ENCODE measurements around the gene CCSER1.
"Not testable (repeated sequence)": the region's sequence is repeated elsewhere in the genome, so short reads cannot be mapped to it uniquely, and the experiment has no call there.

CCSER1 gene

DNA sequence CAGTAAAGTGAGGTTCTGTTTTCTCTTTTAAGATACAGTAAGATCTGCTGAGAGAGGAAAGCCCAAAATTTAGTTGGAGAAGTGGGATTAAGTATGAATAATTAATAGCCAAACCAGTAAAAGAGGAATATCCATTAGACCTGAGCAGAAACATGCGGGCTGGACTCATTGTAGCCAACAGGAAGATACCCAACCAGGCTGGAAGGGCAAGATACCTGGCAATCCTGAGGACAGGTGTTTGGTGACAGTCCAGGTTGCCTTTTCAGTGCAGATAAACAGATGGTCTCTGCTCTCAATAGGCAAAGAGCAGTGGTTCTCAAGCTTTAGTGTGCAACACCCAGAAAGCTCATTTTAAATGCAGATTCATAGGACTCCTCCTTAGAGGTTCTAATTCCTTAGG is 1195.8 kb downstream of the CCSER1 start:
- Histone ChIP-seq H3K4me3 (ENCODE audit: low read depth, low read length) (no peak overlapping the region), H3K27me3 (no peaks in the 10 kb centered on the region), H3K36me3 (no peaks in the 10 kb centered on the region), H3K4me1 (no peaks in the 10 kb centered on the region), H3K9me3 (no peaks in the 10 kb centered on the region; the same call in 1 of the 2 replicates)
- TF ChIP-seq, protein P1, sequence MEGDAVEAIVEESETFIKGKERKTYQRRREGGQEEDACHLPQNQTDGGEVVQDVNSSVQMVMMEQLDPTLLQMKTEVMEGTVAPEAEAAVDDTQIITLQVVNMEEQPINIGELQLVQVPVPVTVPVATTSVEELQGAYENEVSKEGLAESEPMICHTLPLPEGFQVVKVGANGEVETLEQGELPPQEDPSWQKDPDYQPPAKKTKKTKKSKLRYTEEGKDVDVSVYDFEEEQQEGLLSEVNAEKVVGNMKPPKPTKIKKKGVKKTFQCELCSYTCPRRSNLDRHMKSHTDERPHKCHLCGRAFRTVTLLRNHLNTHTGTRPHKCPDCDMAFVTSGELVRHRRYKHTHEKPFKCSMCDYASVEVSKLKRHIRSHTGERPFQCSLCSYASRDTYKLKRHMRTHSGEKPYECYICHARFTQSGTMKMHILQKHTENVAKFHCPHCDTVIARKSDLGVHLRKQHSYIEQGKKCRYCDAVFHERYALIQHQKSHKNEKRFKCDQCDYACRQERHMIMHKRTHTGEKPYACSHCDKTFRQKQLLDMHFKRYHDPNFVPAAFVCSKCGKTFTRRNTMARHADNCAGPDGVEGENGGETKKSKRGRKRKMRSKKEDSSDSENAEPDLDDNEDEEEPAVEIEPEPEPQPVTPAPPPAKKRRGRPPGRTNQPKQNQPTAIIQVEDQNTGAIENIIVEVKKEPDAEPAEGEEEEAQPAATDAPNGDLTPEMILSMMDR (IDR thresholded peaks at IDR 0.05; ENCODE audit: low read depth, low read length): no peak
- no peak for DNase-seq

DNA sequence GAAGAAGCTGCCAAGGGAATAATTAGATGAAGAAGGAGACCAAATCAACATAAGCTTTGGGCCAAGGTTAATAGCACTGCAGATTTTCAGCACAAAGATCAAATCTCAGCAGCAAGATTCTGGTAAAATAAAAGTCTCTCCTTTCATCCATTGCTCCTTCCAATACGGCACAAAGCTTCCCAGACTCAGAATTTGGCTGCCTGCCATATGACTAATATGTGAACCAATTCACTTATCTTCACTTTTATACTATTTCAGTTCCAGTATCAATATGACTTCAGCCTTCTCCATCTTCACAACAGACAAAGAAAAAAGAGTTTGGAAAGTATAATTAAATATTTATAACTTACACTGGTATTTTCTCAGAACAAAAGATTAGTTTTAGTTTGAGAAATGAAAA is 1198.3 kb downstream of the CCSER1 start:
- Histone ChIP-seq H3K4me3 (ENCODE audit: low read depth, low read length) (no peak overlapping the region), H3K27me3 (no peaks in the 10 kb centered on the region), H3K4me1 (no peaks in the 10 kb centered on the region), H3K9me3 (no peaks in the 10 kb centered on the region; the same call in 1 of the 2 replicates), H3K36me3 (no peaks in the 10 kb centered on the region)
- DNase-seq: peak; percentile 52
- TF ChIP-seq, protein P1 (IDR thresholded peaks at IDR 0.05; ENCODE audit: low read depth, low read length): no peak

DNA sequence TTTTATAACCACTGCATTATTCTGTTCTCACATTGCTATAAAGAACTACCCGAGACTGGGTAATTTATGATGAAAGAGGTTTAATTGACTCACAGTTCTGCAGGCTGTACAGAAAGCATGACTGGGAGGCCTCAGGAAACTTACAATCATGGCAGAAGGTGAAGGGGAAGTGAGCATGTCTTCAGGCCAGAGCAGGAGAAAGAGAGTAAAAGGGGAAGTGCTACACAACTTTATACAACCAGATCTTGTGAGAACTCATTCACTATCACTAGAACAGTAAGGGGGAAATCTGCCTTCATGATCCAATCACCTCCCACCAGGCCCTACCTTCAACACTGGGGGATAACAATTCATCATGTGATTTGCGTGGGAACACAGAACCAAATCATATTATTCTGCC is 1199.0 kb downstream of the CCSER1 start:
- not testable (repeated sequence) for H3K36me3 ChIP-seq; DNase-seq; H3K9me3 ChIP-seq; H3K4me1 ChIP-seq; H3K4me3 ChIP-seq (ENCODE audit: low read depth, low read length); H3K27me3 ChIP-seq

DNA sequence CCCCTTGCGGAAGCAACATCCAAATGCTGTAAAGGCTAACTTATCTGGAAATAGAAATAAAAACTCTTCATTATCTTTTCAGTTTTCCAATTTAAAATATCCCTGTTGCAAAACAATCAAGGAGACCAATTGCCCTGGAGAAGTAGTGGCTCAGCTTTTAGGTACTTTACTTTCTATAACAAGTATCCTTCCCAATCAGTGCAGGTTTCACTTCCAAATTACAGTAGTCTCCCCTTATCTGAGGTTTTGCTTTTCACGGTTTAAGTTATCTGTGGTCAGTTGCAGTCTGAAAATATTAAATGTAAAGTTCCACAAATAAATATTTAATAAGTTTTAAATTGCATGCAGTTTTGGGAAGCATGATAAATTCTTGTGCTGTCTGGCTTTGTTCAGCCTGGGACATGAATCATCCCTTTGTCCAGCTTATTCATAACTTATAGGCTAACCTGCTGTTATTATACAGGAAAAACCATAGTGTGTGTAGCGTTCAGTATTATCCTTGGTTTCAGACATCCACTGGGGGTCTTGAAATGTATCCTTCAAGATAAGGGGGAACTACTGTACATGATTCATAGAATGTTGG is 1203.5 kb downstream of the CCSER1 start:
- DNase-seq: no peak
- Histone ChIP-seq H3K36me3 (no peaks in the 10 kb centered on the region), H3K27me3 (no peaks in the 10 kb centered on the region), H3K4me3 (ENCODE audit: low read depth, low read length) (no peak overlapping the region), H3K9me3 (no peaks in the 10 kb centered on the region; the same call in 1 of the 2 replicates), H3K4me1 (no peaks in the 10 kb centered on the region)
- TF ChIP-seq, protein P1 (IDR thresholded peaks at IDR 0.05; ENCODE audit: low read depth, low read length): no peak

DNA sequence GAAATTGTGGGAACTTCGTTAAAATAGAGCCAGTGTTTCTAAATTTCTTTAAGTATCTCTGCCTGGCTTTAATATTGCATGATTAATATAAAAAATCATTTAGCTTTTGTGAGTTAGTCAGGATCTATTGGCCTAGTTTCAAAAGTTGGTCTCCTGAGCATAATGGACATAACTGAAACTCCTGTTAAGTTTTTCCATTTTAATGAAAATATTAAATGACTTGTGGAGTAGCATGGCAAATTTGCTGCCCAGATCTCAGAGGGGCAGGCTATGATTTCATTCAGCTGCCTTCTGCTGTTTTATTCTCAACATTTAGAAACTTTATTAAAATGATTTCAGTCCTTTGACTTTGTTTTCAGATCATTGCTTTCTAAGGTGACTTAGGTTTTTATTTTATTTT is 1213.6 kb downstream of the CCSER1 start:
- TF ChIP-seq, protein P1 (IDR thresholded peaks at IDR 0.05; ENCODE audit: low read depth, low read length): no peak
- Histone ChIP-seq H3K4me3 (ENCODE audit: low read depth, low read length) (no peak overlapping the region), H3K4me1 (no peaks in the 10 kb centered on the region), H3K36me3 (no peaks in the 10 kb centered on the region), H3K27me3 (no peaks in the 10 kb centered on the region), H3K9me3 (no peaks in the 10 kb centered on the region)
- no peak for DNase-seq

DNA sequence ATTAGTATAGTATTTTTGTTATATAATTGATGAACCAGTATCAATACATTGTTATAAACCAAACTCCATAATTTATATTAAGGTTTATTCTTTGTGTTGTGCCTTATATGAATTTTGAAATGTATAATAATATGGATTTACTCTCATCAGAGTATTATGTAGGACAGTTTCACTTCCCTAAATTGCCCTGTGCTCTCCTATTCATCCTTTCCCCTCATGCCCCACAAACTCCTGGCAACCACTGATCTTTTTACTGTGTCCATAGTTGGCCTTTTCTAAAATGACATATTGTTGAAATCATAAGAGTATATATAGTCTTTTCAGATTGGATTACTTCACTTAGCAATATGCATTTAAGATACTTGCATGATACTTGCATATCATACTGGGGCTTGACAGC is 1218.4 kb downstream of the CCSER1 start:
- H3K27me3 ChIP-seq: no peaks in the 10 kb centered on the region
- H3K9me3 ChIP-seq: no peaks in the 10 kb centered on the region
- TF ChIP-seq, protein P1 (IDR thresholded peaks at IDR 0.05; ENCODE audit: low read depth, low read length): no peak
- DNase-seq: no peak
- H3K4me1 ChIP-seq: no peaks in the 10 kb centered on the region
- no peak overlapping the region for H3K4me3 ChIP-seq (ENCODE audit: low read depth, low read length)
- no peaks in the 10 kb centered on the region for H3K36me3 ChIP-seq

DNA sequence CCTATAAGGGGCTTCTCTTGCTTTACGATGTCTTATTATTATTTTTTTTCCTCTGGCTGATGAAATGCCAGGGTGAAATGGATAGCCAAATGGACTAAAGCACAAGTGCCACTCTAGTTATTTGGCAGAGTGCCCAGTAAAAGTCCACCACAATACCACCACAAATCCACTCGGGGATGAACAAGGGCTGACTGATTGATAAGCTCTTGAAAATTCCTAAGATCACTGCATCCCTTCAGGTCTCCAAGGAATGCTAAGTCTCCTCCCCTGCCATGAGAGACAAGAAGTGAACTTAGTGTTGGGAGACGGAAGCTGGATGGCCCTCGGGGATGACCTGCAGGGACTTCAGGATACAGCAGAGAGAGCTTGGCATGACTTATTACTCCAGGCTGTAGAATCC is 1229.3 kb downstream of the CCSER1 start:
- DNase-seq; H3K4me1 ChIP-seq; H3K27me3 ChIP-seq; H3K4me3 ChIP-seq (ENCODE audit: low read depth, low read length); H3K9me3 ChIP-seq; H3K36me3 ChIP-seq: not testable (repeated sequence)

DNA sequence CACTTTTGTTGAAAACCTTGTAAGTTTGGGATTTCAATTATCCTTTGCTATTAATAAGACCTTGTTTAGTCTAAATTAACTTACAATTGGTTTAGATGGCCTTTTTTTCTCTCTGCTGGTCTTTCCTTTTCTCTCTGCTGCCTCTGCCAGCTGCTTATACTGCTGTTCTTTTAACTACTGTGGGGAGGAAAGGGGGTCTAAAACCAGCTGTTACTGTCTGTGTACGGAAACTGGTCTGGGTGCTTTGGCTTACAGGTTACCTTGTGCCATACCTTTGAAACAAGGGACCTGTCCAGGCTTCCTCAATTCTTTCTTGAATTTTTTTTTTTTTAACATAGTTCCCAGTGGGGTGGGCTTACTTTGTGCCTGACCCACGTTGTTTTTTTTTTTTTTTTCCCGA is 1230.8 kb downstream of the CCSER1 start:
- not testable (repeated sequence) for H3K4me3 ChIP-seq (ENCODE audit: low read depth, low read length); DNase-seq; H3K9me3 ChIP-seq; H3K36me3 ChIP-seq; H3K4me1 ChIP-seq; H3K27me3 ChIP-seq

DNA sequence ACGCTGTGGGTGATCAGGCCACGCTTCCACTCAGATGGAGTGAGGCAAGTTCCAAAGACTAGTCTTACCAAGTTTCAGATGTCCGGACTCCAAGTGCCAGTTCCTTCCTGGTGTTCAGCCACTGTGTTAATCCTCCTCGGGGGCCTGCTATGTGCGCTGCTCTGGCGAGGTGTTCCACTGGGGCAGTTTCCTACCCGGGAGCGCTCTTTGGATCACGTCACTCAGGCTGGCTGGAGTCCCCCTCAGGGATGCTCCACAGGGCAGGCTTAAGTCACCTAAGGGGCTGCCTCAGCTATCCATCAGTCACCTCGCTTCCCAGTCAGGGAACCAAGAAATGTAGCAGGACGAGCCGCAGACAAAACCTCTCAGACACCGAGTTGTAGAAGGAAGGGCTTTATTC is 1231.4 kb downstream of the CCSER1 start:
- H3K9me3 ChIP-seq; H3K36me3 ChIP-seq; H3K4me1 ChIP-seq; DNase-seq; H3K27me3 ChIP-seq; H3K4me3 ChIP-seq (ENCODE audit: low read depth, low read length): not testable (repeated sequence)

Data from BE2C (cell line).